PC-3 (cell line): ENCODE data around the gene IL34. TPM values are rescaled to one million over a fixed set of nuclear protein-coding genes. Genes with fewer than 3 reads are reported as not detected.

Experiments
- ATAC-seq: fragments of 200-7000 bp; cut with Tn5 transposase; 2 replicates; pipeline ENCODE4 v1.9.1; 2020; ENCODE audit warnings: mild to moderate bottlenecking, moderate library complexity
- BruUV-seq: library from RNA; stranded (reverse); fragments of 400-500 nt; replicated peaks from 2 replicates; lab custom pipeline; 2021; lab: Mats Ljungman, UMichigan
- CTCF ChIA-PET: fragments of 300-600 bp; sonication (Branson Sonifier 250); formaldehyde crosslinking; loops from one replicate; lab custom pipeline; 2022; ENCODE audit warnings: antibody characterized with exemption; lab: Charles Lee
- POLR2A ChIA-PET: fragments of 300-600 bp; sonication (Branson Sonifier 250); formaldehyde crosslinking; loops from one replicate; lab custom pipeline; 2022; ENCODE audit warnings: antibody characterized with exemption; ENCODE audit not compliant: unreplicated experiment; lab: Charles Lee
- DNase-seq: peaks from one replicate; pipeline ENCODE4 v3.0.0-alpha.2; 2015
- H2AFZ ChIP-seq: fragments of 300-600 bp; sonication (generic); 2 replicates; pipeline ENCODE4 v1.6.0; 2016; ENCODE audit warnings: antibody characterized with exemption, low read length
- H3F3A ChIP-seq: fragments of 300-600 bp; sonication (generic); one replicate; pipeline ENCODE4 v1.6.0; 2017; ENCODE audit warnings: antibody characterized with exemption, low read length, control low read depth, mild to moderate bottlenecking; ENCODE audit not compliant: unreplicated experiment
- H3K27ac ChIP-seq: fragments of 300-600 bp; sonication (generic); 2 replicates; pipeline ENCODE4 v1.5.1; 2016; ENCODE audit warnings: mild to moderate bottlenecking, low read length
- H3K27me3 ChIP-seq: fragments of 300-600 bp; sonication (generic); 2 replicates; pipeline ENCODE4 v1.6.1; 2016; ENCODE audit warnings: low read length, mixed read lengths
- H3K36me3 ChIP-seq: fragments of 300-600 bp; sonication (generic); 2 replicates; pipeline ENCODE4 v1.6.1; 2016; ENCODE audit warnings: low read depth, mixed run types, low read length, mixed read lengths
- H3K4me1 ChIP-seq: fragments of 300-600 bp; sonication (generic); 2 replicates; pipeline ENCODE4 v1.5.1; 2016; ENCODE audit warnings: low read length; ENCODE audit not compliant: insufficient read depth
- H3K4me2 ChIP-seq: fragments of 300-600 bp; sonication (generic); 2 replicates; pipeline ENCODE4 v1.6.0; 2016; ENCODE audit warnings: low read length
- H3K4me3 ChIP-seq: fragments of 300-600 bp; sonication (generic); 2 replicates; pipeline ENCODE4 v1.5.1; 2016; ENCODE audit warnings: mild to moderate bottlenecking, low read length, mixed read lengths
- H3K79me2 ChIP-seq: fragments of 300-600 bp; sonication (generic); 2 replicates; pipeline ENCODE4 v1.6.1; 2017; ENCODE audit warnings: low read length, mixed read lengths
- H3K9ac ChIP-seq: fragments of 300-600 bp; sonication (generic); 2 replicates; pipeline ENCODE4 v1.6.0; 2016; ENCODE audit warnings: mild to moderate bottlenecking, low read length
- H3K9me2 ChIP-seq: fragments of 300-600 bp; sonication (generic); replicated peaks from 2 replicates; pipeline ENCODE4 v1.6.1; 2016; ENCODE audit warnings: mixed run types, low read length, mixed read lengths
- H3K9me3 ChIP-seq: fragments of 300-600 bp; sonication (generic); 2 replicates; pipeline ENCODE4 v1.6.1; 2016; ENCODE audit warnings: low read length, mixed read lengths
- H4K20me1 ChIP-seq: fragments of 300-600 bp; sonication (generic); 2 replicates; pipeline ENCODE4 v1.6.1; 2016; ENCODE audit warnings: low read length, mixed read lengths
- CTCF ChIP-seq: fragments of 300-600 bp; sonication (generic); conservative IDR thresholded peaks from 2 replicates; pipeline ENCODE4 v1.5.1; 2017; ENCODE audit warnings: antibody characterized with exemption, low read depth, mild to moderate bottlenecking, low read length
- EZH2 ChIP-seq: fragments of 300-600 bp; sonication (generic); IDR thresholded peaks from one replicate; pipeline ENCODE4 v1.6.1; 2017; ENCODE audit warnings: antibody characterized with exemption, mild to moderate bottlenecking, low read length; ENCODE audit not compliant: unreplicated experiment
- EZH2phosphoT487 ChIP-seq: fragments of 300-600 bp; sonication (generic); IDR thresholded peaks from 2 replicates; pipeline ENCODE4 v1.6.1; 2018; ENCODE audit warnings: mild to moderate bottlenecking, antibody characterized with exemption, low read length, borderline replicate concordance
- intact Hi-C: fragments of 100-400 bp; cut with micrococcal nuclease; formaldehyde crosslinking; loops from 2 replicates; pipeline ENCODE4 v1.9.0; 2023
- total RNA-seq: library from RNA; depleted of rRNA; stranded (reverse); fragments of >200 nt; gene quantifications from 2 replicates; pipeline ENCODE4 v1.2.3, GENCODE V29; 2014; rRNA removed

Gene IL34
- total RNA-seq, 1 experiment from 2014 or later, result not detected

GRCh38 chr16:70709942-70710341 lies 63.6 kb downstream of the IL34 start:
- Histone ChIP-seq H4K20me1 (no peaks in the 10 kb centered on the region), H3K4me1 (peaks cover 30% of the 10 kb centered on the region), H3K9me2 (no peaks in the 10 kb centered on the region), H3K9ac (no peak overlapping the region), H3K27ac (no peak overlapping the region), H2AFZ (no peak overlapping the region), H3K79me2 (no peaks in the 10 kb centered on the region), H3K9me3 (no peaks in the 10 kb centered on the region), H3K27me3 (no peaks in the 10 kb centered on the region), H3F3A (no peaks in the 10 kb centered on the region), H3K4me2 (no peak overlapping the region), H3K4me3 (no peak overlapping the region), H3K36me3 (no peaks in the 10 kb centered on the region)
- POLR2A ChIA-PET, result no interaction called here
- ATAC-seq, result no peak
- CTCF ChIA-PET, result no interaction called here
- intact Hi-C loops, result no loop called here
- TF ChIP-seq EZH2 (no peak), EZH2phosphoT487 (no peak), CTCF (no peak)
- no peak for DNase-seq
- BruUV-seq, result no TSS peak

Other genes starting within 250 kb of the IL34 start
- 9.3 and 9.8 TPM in 2 replicates for gene ST3GAL2, start 207.5 kb upstream of the IL34 start, total RNA-seq
- 9.7 and 11.7 TPM in 2 replicates for gene FCSK, start 192.0 kb upstream of the IL34 start, total RNA-seq
- 35.5 and 56.4 TPM in 2 replicates for gene COG4, start 123.0 kb upstream of the IL34 start, total RNA-seq
- gene SF3B3, start 122.7 kb upstream of the IL34 start, total RNA-seq, result 133 and 181 TPM in 2 replicates
- 18.7 and 39.2 TPM in 2 replicates for gene MTSS2, start 39.5 kb downstream of the IL34 start, total RNA-seq
- gene VAC14, start 154.6 kb downstream of the IL34 start, total RNA-seq, result 65.5 and 66.4 TPM in 2 replicates